Transverse colon (tissue), 4 donors: ENCODE measurements around the gene SOBP. TPM values are rescaled to one million over a fixed set of nuclear protein-coding genes. Genes with fewer than 3 reads are reported as not detected.
A peak's percentile ranks its signal among the peaks of the same experiment; 100 is the strongest.

Source experiments
- DNase-seq: peaks from one replicate; pipeline ENCODE4 v3.0.0-alpha.2; 2019
- H3K27ac ChIP-seq, 4 donors: fragments of 200-600 bp; sonication (generic); 2 replicates each; pipeline ENCODE4 v1.5.1; 2016 to 2018; ENCODE audit warnings: inconsistent platforms in 4 of 4
- H3K27me3 ChIP-seq: fragments of 200-600 bp; sonication (generic); 2 replicates; pipeline ENCODE4 v1.5.1; 2017; ENCODE audit warnings: inconsistent platforms
- H3K36me3 ChIP-seq, 4 donors: fragments of 200-600 bp; sonication (generic); 2 replicates each; pipeline ENCODE4 v1.5.1; 2017 to 2019; ENCODE audit warnings: inconsistent platforms in 4 of 4
- H3K4me1 ChIP-seq, 4 donors: fragments of 200-600 bp; sonication (generic); 2 replicates each; pipeline ENCODE4 v1.5.1; 2017 to 2020; ENCODE audit warnings: inconsistent platforms in 4 of 4
- H3K4me3 ChIP-seq, 4 donors: fragments of 200-600 bp; sonication (generic); 1 replicate in 1 of 4; 2 replicates in 3 of 4; pipeline versions ENCODE4 v1.5.1 to v1.6.1; 2017 to 2019; ENCODE audit warnings: inconsistent platforms in 4 of 4
- H3K9me3 ChIP-seq, 2 donors: fragments of 200-600 bp; sonication (generic); 2 replicates each; pipeline ENCODE4 v1.5.1; 2017 to 2019; ENCODE audit warnings: inconsistent platforms in 2 of 2
- EP300 ChIP-seq: sonication (generic); formaldehyde crosslinking; IDR thresholded peaks from one replicate; pipeline ENCODE4 v1.6.1; 2017; ENCODE audit warnings: antibody characterized with exemption, low read depth
- POLR2A ChIP-seq: fragments of 450-650 bp; IDR thresholded peaks from one replicate; pipeline ENCODE4 v1.6.1; 2016; ENCODE audit warnings: antibody characterized with exemption, mild to moderate bottlenecking, moderate library complexity
- POLR2AphosphoS5 ChIP-seq, 3 donors: sonication (generic); formaldehyde crosslinking; IDR thresholded peaks; one replicate each; pipeline ENCODE4 v1.6.1; 2016; ENCODE audit warnings: antibody characterized with exemption in 3 of 3
- WGBS, 2 donors: methylation state at CpG; one replicate each; pipeline ENCODE4 v1.1.5; 2018; ENCODE audit warnings: low coverage in 1 of 2; 5-methylcytosine and 5-hydroxymethylcytosine counted together
- in situ Hi-C, 4 donors: fragments of 200-750 bp; cut with MboI; loops; one replicate each; pipeline versions ENCODE4 v1.15.0 to v1.15.1; 2017; ENCODE audit warnings: low sequenced_read_pairs in 3 of 4, low pct_ligation_motif_present in 1 of 4, low pct_unique_long_range_greater_than_20kb in 1 of 4
- intact Hi-C: fragments of 100-400 bp; cut with DNase I; formaldehyde crosslinking; loops from one replicate; pipeline ENCODE4 v1.15.1; 2023; ENCODE audit warnings: low total_unique reads
- total RNA-seq, 4 donors: library from RNA; depleted of rRNA; stranded (reverse); fragments of >200 nt; gene quantifications; one replicate each; pipeline ENCODE4 v1.1.0, GENCODE V29; 2016
- TF ChIP-seq, protein P1 (sequence below), 5 experiments: fragments of 200-600 bp in 3 of 5; fragments of 450-650 bp in 2 of 5; sonication (generic) in 3 of 5; IDR thresholded peaks; 1 replicate in 2 of 5; 2 replicates in 3 of 5; pipeline ENCODE4 v1.5.1; 2016 to 2017; ENCODE audit warnings: antibody characterized with exemption in 5 of 5, inconsistent platforms in 3 of 5, mild to moderate bottlenecking in 2 of 5, moderate library complexity in 1 of 5

Gene SOBP
- total RNA-seq, 4 donors from 2014 or later, result 2.6 to 15.9 (median 4.6) TPM

DNA sequence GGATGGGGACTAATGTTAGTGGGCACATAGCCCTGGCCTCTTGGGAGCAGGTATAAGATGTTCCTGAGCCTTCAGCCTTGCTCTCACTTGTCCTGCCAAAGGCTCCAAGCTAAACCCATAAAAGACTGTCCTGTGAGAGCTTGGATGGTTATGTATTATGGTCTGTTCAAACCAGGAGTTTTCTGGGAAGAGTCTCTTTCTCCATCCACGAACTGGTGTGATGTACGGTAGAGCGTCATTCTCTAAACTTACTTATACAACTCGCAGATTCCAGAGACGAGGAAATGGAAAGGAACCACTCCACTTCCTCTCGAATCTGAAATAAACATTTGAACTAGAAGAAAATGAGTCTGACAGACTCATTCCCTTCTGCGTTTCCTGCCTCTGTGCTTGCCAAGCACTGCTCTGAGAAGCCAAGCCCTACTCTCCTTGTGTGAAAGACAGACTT, 5.3 kb downstream of the SOBP start:
- no peak for DNase-seq
- 27 to 45% methylated on average over 7 of the region's 7 CpGs for WGBS, 2 donors
- in situ Hi-C loops (loop anchor here in 1 of 4 donors (25.0 kb wide), 1 partner anchor 167 kb away; no protein-coding TSS in a partner anchor), intact Hi-C loops (no loop called here)
- Histone ChIP-seq H3K27ac (peak overlapping the region; percentile 58 to 92 (median 85)), H3K4me1 (peaks cover 0 to 45% (median 10%) of the 10 kb centered on the region in 4 donors), H3K36me3 (no peaks in the 10 kb centered on the region), H3K27me3 (peaks cover 29% of the 10 kb centered on the region), H3K9me3 (no peaks in the 10 kb centered on the region), H3K4me3 (no peak overlapping the region)
- TF ChIP-seq POLR2AphosphoS5 (IDR thresholded peaks at IDR 0.05) (peak in 2 of 3 donors; percentile 4 to 10), POLR2A (no peak)

DNA sequence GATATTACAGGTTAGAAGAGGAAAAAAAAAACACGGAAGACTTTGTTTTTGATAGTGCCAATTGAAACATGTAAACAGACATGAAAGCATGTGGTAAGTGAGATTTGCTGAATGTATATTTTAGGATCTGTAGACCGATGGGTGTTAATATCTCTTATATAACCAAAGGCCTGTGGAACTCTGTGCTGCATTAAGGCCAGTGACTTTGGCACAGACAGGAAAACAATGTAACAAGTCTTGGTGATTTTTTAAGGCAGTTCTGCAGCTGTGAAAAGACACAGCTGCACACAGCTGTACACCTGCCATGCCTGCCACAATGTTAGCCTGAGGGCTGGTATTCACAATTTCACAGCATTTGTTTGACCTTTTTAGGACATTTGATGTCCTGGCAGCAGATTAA, 6.1 kb downstream of the SOBP start:
- intact Hi-C loops (no loop called here), in situ Hi-C loops (loop anchor here in 1 of 4 donors (25.0 kb wide), 1 partner anchor 166 kb away; no protein-coding TSS in a partner anchor)
- H3K27me3 ChIP-seq, result peaks cover 22% of the 10 kb centered on the region
- DNase-seq, result no peak
- no peak overlapping the region for H3K4me3 ChIP-seq
- no peaks in the 10 kb centered on the region for H3K9me3 ChIP-seq
- TF ChIP-seq, protein P1, sequence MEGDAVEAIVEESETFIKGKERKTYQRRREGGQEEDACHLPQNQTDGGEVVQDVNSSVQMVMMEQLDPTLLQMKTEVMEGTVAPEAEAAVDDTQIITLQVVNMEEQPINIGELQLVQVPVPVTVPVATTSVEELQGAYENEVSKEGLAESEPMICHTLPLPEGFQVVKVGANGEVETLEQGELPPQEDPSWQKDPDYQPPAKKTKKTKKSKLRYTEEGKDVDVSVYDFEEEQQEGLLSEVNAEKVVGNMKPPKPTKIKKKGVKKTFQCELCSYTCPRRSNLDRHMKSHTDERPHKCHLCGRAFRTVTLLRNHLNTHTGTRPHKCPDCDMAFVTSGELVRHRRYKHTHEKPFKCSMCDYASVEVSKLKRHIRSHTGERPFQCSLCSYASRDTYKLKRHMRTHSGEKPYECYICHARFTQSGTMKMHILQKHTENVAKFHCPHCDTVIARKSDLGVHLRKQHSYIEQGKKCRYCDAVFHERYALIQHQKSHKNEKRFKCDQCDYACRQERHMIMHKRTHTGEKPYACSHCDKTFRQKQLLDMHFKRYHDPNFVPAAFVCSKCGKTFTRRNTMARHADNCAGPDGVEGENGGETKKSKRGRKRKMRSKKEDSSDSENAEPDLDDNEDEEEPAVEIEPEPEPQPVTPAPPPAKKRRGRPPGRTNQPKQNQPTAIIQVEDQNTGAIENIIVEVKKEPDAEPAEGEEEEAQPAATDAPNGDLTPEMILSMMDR (IDR thresholded peaks at IDR 0.05), result no peak
- TF ChIP-seq POLR2AphosphoS5 (IDR thresholded peaks at IDR 0.05) (no peak), POLR2A (no peak), EP300 (no peak)
- no peaks in the 10 kb centered on the region for H3K36me3 ChIP-seq
- peaks cover 0 to 38% (median 5%) of the 10 kb centered on the region in 4 donors for H3K4me1 ChIP-seq
- WGBS, 2 donors, result 11 to 49% methylated on average over 2 of the region's 2 CpGs
- peak overlapping the region; percentile 58 to 92 (median 85) for H3K27ac ChIP-seq

DNA sequence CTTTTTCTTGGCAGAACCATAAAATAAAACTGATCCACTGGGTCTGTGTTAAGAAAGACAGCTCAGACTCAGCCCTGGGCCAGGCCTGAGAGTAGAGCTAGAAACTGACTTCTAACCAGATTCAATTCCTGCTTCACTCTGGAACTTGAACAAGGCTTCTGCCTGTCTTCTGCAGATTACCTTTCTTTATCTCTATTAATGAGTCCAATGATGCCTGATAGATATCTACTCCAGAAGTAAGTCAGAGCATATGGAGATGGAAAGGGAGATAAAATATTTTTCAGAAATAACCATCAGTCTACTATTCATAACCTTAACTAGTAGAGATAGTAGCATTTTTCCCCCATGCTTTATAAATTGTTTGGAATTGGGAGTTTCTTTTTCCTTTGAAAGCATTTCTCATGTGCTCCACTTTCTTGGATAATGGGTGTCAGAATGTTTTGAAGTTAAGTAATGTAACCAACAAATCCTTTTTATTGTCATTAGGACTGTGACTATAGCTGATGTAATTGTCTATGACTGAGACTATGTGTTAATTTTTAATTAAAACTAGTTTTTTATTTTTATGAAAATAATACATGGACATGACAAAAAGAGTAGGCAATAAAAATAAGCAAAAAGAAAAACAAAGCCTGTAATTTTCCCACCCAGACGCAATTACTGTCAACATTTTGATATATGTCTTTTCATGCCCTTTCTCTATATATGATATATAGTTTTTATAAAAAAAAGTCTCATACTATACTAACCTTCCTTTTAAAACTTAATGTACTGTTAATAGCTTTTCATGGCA, 7.2 kb downstream of the SOBP start:
- in situ Hi-C loops (loop anchor here in 1 of 4 donors (25.0 kb wide), 1 partner anchor 165 kb away; no protein-coding TSS in a partner anchor), intact Hi-C loops (no loop called here)
- no peak for DNase-seq

DNA sequence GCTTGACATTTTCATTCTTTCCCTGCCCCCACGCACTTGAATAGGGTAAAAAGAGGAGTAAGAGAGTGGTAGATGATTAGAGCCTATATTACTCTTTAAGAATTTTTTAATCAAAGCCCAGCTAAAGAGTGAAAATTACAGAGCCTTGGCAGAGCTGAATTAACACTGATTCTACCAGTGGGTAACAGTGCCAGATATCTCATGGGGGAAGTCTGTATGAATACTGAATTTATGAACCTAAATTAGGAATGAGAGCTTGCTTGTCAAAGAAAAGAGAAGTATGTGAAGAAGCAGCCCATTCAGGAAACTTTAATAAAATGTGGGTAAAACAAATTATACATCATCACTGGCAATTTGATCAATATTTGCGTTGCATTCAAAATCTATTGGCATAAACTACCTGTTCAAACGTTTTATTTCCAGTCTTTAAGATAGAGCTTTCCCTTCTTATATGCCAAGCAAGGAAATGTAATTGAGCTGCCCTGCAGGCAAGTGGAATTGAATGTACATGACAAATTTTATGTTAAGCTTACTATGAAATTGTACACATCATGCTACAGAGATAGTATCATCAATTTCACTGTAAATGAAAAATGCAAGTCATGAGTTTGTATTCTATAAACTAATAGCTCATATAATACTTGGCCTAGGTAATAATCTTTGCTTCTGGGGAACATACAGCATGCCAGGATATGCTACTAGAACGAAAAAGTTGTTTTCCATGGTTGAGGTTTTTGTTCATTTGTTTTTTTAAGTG, 14.5 kb downstream of the SOBP start:
- Histone ChIP-seq H3K27me3 (no peaks in the 10 kb centered on the region), H3K36me3 (no peaks in the 10 kb centered on the region), H3K4me3 (no peak overlapping the region), H3K27ac (no peak overlapping the region), H3K9me3 (no peaks in the 10 kb centered on the region), H3K4me1 (peaks cover 0 to 1% (median 0%) of the 10 kb centered on the region in 4 donors)
- no peak for TF ChIP-seq POLR2A
- TF ChIP-seq EP300, result no peak
- no peak for TF ChIP-seq POLR2AphosphoS5 (IDR thresholded peaks at IDR 0.05)
- TF ChIP-seq, protein P1 (IDR thresholded peaks at IDR 0.05), result no peak
- DNase-seq, result no peak
- in situ Hi-C loops, result no loop called here
- intact Hi-C loops, result no loop called here
- 74 to 77% methylated on average over 3 to 4 of the region's 4 CpGs for WGBS, 2 donors

More for the DNA sequence above, 7.2 kb downstream of the SOBP start:
- TF ChIP-seq POLR2AphosphoS5 (IDR thresholded peaks at IDR 0.05) (no peak), EP300 (no peak), POLR2A (no peak)
- TF ChIP-seq, protein P1 (IDR thresholded peaks at IDR 0.05), result no peak
- Histone ChIP-seq H3K4me1 (peaks cover 0 to 29% (median 0%) of the 10 kb centered on the region in 4 donors), H3K27ac (peak overlapping the region in 3 of 4 donors; percentile 82 to 92 (median 88)), H3K27me3 (peaks cover 11% of the 10 kb centered on the region), H3K36me3 (no peaks in the 10 kb centered on the region), H3K4me3 (no peak overlapping the region), H3K9me3 (no peaks in the 10 kb centered on the region)
- 83 to 91% methylated on average over 1 of the region's 1 CpG for WGBS, 2 donors
